ENCODE data around the gene PDK3. TPM values are rescaled to one million over a fixed set of nuclear protein-coding genes. Genes with fewer than 3 reads are reported as not detected.
A peak's percentile ranks its signal among the peaks of the same experiment; 100 is the strongest.

The PDK3 gene
- 10 to 100 TPM in 5 of 6 donors, 1 to 10 TPM in 1; 9.2 to 29.5 (median 15.0) TPM for total RNA-seq

DNA sequence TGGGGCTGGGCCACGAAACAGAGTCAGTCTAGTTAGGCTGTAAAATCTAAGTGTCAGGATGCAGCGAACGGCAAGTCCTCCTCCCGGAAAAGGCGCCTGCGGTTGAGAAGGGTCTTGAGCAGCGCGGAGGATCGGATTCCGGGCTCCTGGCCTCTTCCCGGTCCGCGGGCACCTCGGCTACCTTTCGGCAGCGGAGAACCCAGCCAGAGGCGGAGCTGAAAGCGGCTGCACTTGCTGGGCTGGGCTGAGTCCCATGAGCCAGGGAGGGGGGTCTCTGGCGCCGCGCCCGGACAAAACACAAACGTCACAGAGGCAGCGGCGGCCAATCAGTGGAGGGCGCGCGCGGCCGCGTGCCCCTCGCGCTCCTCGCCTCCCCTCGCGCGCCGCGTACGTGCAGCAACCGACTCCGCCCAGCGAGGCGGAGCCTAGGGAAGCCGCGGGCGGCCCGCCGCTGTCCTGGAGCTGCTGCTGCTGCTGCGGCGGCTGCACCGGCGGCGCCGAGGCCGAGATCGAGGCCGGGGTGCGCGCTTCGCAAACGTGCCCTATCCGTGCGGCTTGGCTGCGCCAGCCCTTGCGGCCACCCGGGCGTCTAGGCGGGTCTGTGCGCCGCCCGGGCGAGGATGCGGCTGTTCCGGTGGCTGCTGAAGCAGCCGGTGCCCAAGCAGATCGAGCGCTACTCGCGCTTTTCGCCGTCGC is at the start of gene PDK3:
Gene PDK3 (plus strand): TSS at position 451 of the 696 bp plus-strand sequence. CDS start 170 bp downstream, at position 621.
- Histone ChIP-seq H3K4me1 (peaks cover 0 to 19% (median 0%) of the 10 kb centered on the region in 4 donors), H3K27ac (peak within 1 kb of the TSS; percentile 77 to 90 (median 85)), H3K9me3 (no peaks in the 10 kb centered on the region), H3K4me3 (peak within 1 kb of the TSS; percentile 55 to 76 (median 66)), H3K36me3 (no peaks in the 10 kb centered on the region), H3K27me3 (no peaks in the 10 kb centered on the region)
- peak; percentile 86 to 97 for DNase-seq
- whole genome bisulfite sequencing, 2 donors: 20 to 45% methylated on average over 1 to 47 of the region's 83 CpGs
- peak; percentile 97 to 100 for ATAC-seq (ENCODE audit: low FRiP score in 2 of 2)
- TF ChIP-seq EP300 (IDR thresholded peaks at IDR 0.05) (no peak), POLR2AphosphoS5 (IDR thresholded peaks at IDR 0.05) (peak in 1 of 2 donors; percentile 72), POLR2A (IDR thresholded peaks at IDR 0.05) (peak in 3 of 4 donors; percentile 61 to 92 (median 76))
- TF ChIP-seq, protein P1, sequence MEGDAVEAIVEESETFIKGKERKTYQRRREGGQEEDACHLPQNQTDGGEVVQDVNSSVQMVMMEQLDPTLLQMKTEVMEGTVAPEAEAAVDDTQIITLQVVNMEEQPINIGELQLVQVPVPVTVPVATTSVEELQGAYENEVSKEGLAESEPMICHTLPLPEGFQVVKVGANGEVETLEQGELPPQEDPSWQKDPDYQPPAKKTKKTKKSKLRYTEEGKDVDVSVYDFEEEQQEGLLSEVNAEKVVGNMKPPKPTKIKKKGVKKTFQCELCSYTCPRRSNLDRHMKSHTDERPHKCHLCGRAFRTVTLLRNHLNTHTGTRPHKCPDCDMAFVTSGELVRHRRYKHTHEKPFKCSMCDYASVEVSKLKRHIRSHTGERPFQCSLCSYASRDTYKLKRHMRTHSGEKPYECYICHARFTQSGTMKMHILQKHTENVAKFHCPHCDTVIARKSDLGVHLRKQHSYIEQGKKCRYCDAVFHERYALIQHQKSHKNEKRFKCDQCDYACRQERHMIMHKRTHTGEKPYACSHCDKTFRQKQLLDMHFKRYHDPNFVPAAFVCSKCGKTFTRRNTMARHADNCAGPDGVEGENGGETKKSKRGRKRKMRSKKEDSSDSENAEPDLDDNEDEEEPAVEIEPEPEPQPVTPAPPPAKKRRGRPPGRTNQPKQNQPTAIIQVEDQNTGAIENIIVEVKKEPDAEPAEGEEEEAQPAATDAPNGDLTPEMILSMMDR (IDR thresholded peaks at IDR 0.05): no peak

DNA sequence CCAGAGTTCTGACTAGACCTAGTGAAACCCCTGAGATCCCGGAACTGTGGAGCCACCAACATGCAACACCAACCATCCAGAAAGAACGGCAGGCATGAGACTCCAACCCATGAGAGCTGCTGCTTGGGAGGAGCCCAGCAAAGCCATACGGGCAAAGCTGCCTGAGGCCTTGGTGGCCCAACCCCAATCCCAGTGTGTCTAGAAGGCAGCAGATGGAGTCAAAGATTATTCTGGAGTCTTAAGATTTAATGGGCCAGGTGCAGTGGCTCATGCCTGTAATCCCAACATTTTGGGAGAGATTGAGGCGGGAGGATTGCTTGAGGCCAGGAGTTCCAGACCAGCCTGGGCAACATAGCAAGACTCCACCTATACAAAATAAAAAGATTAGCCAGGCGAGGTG is 49.2 kb upstream of the PDK3 start:
- DNase-seq (no peak), ATAC-seq (ENCODE audit: low FRiP score in 2 of 2) (no peak)
- no peaks in the 10 kb centered on the region for H3K4me1 ChIP-seq
- no peak overlapping the region for H3K4me3 ChIP-seq
- H3K36me3 ChIP-seq: no peaks in the 10 kb centered on the region
- peaks cover 0 to 7% (median 0%) of the 10 kb centered on the region in 4 donors for H3K9me3 ChIP-seq
- TF ChIP-seq EP300 (IDR thresholded peaks at IDR 0.05) (no peak), POLR2AphosphoS5 (IDR thresholded peaks at IDR 0.05) (no peak), POLR2A (IDR thresholded peaks at IDR 0.05) (no peak)
- TF ChIP-seq, protein P1 (IDR thresholded peaks at IDR 0.05): no peak
- H3K27me3 ChIP-seq: no peaks in the 10 kb centered on the region
- no peak overlapping the region for H3K27ac ChIP-seq
- 73 to 100% methylated on average over 1 to 5 of the region's 5 CpGs for WGBS, 2 donors

DNA sequence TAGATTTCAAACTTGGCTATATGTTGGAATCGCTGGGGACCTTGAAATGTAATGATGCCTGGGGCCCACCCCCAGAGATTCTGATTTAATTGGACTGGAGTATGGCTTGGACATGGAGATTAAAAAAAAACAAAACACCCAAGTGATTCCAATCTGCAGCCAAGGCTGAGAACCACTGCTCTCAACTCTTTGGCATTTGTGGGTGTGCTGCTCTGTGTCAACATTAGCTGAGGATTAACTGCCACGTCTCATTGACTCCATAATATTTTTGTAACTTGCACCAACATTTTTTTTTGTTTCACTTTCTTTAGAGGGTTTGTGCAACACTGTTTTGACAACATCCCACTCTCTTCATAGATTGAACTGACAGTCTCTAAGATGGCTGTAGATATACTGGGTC is 41.1 kb upstream of the PDK3 start:
- Histone ChIP-seq H3K4me1 (peaks cover 0 to 9% (median 1%) of the 10 kb centered on the region in 4 donors), H3K27me3 (no peaks in the 10 kb centered on the region), H3K36me3 (no peaks in the 10 kb centered on the region), H3K9me3 (no peaks in the 10 kb centered on the region), H3K27ac (no peak overlapping the region), H3K4me3 (no peak overlapping the region)
- 49 to 65% methylated on average over 2 of the region's 2 CpGs for WGBS, 2 donors
- no peak for ATAC-seq (ENCODE audit: low FRiP score in 2 of 2)
- no peak for TF ChIP-seq POLR2AphosphoS5 (IDR thresholded peaks at IDR 0.05)
- no peak for TF ChIP-seq EP300 (IDR thresholded peaks at IDR 0.05)
- TF ChIP-seq, protein P1 (IDR thresholded peaks at IDR 0.05): no peak
- TF ChIP-seq POLR2A (IDR thresholded peaks at IDR 0.05): no peak
- DNase-seq: no peak

DNA sequence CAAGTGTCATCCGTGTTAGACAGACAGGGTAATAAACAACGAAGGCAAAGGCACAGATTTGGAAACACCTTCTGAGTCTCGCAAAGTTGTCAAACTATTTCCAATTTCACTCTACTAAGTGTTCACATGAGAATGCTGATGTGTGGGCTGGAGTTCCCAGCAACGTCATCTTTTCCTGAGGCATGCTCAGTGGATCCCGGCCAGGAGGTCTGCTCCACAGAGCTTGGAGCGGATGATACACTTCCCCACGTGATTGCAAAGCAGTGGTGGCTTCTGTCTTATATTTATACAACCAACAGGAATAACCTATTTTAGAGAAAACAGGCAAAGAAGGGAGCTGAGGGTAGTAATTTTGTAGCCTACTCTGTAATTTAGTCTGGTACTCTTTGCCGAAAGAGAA is 40.1 kb upstream of the PDK3 start:
- H3K4me1 ChIP-seq: peaks cover 0 to 9% (median 1%) of the 10 kb centered on the region in 4 donors
- ATAC-seq (ENCODE audit: low FRiP score in 2 of 2): peak in 1 of 2 donors; percentile 71

More for the DNA sequence above, 40.1 kb upstream of the PDK3 start:
- H3K4me3 ChIP-seq: no peak overlapping the region
- no peaks in the 10 kb centered on the region for H3K27me3 ChIP-seq
- no peak for DNase-seq
- TF ChIP-seq POLR2AphosphoS5 (IDR thresholded peaks at IDR 0.05): no peak
- TF ChIP-seq, protein P1 (IDR thresholded peaks at IDR 0.05): no peak
- TF ChIP-seq POLR2A (IDR thresholded peaks at IDR 0.05): no peak
- TF ChIP-seq EP300 (IDR thresholded peaks at IDR 0.05): no peak
- no peak overlapping the region for H3K27ac ChIP-seq
- 70 to 84% methylated on average over 7 to 8 of the region's 8 CpGs for WGBS, 2 donors
- H3K36me3 ChIP-seq: no peaks in the 10 kb centered on the region
- no peaks in the 10 kb centered on the region for H3K9me3 ChIP-seq
